OCI-LY1 (cell line): ENCODE measurements around the gene KCTD16.

ENCODE experiments used
- CTCF ChIP-seq: fragments of 200-600 bp; sonication (generic), shearing (Covaris generic); IDR thresholded peaks from 2 replicates; pipeline ENCODE4 v1.5.1; 2017; ENCODE audit warnings: mild to moderate bottlenecking, antibody characterized with exemption, low read length, moderate library complexity, mixed read lengths
- EZH2 ChIP-seq: fragments of 200-600 bp; sonication (generic), shearing (Covaris generic); IDR thresholded peaks from 2 replicates; pipeline ENCODE4 v1.8.0; 2017; ENCODE audit warnings: borderline replicate concordance, mixed run types, mild to moderate bottlenecking, antibody characterized with exemption, low read length, moderate library complexity, mixed read lengths

GRCh38 chr5:144365885-144366284 lies 195.2 kb downstream of the KCTD16 start:
- no peak for TF ChIP-seq CTCF
- no peak for TF ChIP-seq EZH2
